OCI-LY1 (cell line): ENCODE results near the gene ITPA.
"Not testable (repeated sequence)": the region's sequence is repeated elsewhere in the genome, so short reads cannot be mapped to it uniquely, and the experiment has no call there.

Source experiments
- H2AFZ ChIP-seq: fragments of 200-600 bp; sonication (generic), shearing (Covaris generic); 2 replicates; pipeline ENCODE4 v1.6.0; 2014; ENCODE audit warnings: antibody characterized with exemption, mild to moderate bottlenecking, low read length
- H3F3A ChIP-seq: fragments of 200-600 bp; sonication (generic), shearing (Covaris generic); 2 replicates; pipeline ENCODE4 v1.6.0; 2014; ENCODE audit warnings: mild to moderate bottlenecking, antibody characterized with exemption, low read length, moderate library complexity; ENCODE audit not compliant: insufficient read depth
- H3K27ac ChIP-seq: fragments of 200-600 bp; sonication (generic); 2 replicates; pipeline ENCODE4 v1.5.1; 2014; ENCODE audit warnings: low read length, mixed run types, mild to moderate bottlenecking, low read depth; ENCODE audit not compliant: poor library complexity, severe bottlenecking
- H3K27me3 ChIP-seq: fragments of 200-600 bp; sonication (generic); 2 replicates; pipeline ENCODE4 v1.6.0; 2014; ENCODE audit warnings: antibody characterized with exemption, mild to moderate bottlenecking, low read length, moderate library complexity; ENCODE audit not compliant: insufficient read depth
- H3K36me3 ChIP-seq: fragments of 200-600 bp; sonication (generic); 2 replicates; pipeline ENCODE4 v1.6.1; 2014; ENCODE audit warnings: mild to moderate bottlenecking, antibody characterized with exemption, low read length, moderate library complexity, mixed read lengths; ENCODE audit not compliant: insufficient read depth
- H3K4me1 ChIP-seq: fragments of 200-600 bp; sonication (generic); 2 replicates; pipeline ENCODE4 v1.5.1; 2014; ENCODE audit warnings: mild to moderate bottlenecking, low read length, moderate library complexity; ENCODE audit not compliant: insufficient read depth, severe bottlenecking
- H3K4me2 ChIP-seq: fragments of 200-600 bp; sonication (generic), shearing (Covaris generic); 2 replicates; pipeline ENCODE4 v1.6.1; 2014; ENCODE audit warnings: low read length
- H3K4me3 ChIP-seq: fragments of 200-600 bp; sonication (generic); 2 replicates; pipeline ENCODE4 v1.5.1; 2014; ENCODE audit warnings: low read length, low read depth, mild to moderate bottlenecking, mixed read lengths; ENCODE audit not compliant: poor library complexity, severe bottlenecking
- H3K79me2 ChIP-seq: fragments of 200-600 bp; shearing (Covaris generic); 2 replicates; pipeline ENCODE4 v1.6.1; 2016; ENCODE audit warnings: mixed run types, low read length, mixed read lengths; ENCODE audit not compliant: insufficient read depth
- H3K9ac ChIP-seq: fragments of 200-600 bp; sonication (generic), shearing (Covaris generic); 2 replicates; pipeline ENCODE4 v1.6.1; 2014; ENCODE audit warnings: mild to moderate bottlenecking, low read length, mixed read lengths
- H3K9me2 ChIP-seq: fragments of 200-600 bp; sonication (generic), shearing (Covaris generic); 2 replicates; pipeline ENCODE4 v1.6.1; 2014; ENCODE audit warnings: low read depth, mild to moderate bottlenecking, low read length, mixed read lengths
- H3K9me3 ChIP-seq: fragments of 200-600 bp; shearing (Covaris generic); 2 replicates; pipeline ENCODE4 v1.6.1; 2014; ENCODE audit warnings: low read length, mixed read lengths
- H4K20me1 ChIP-seq: fragments of 200-600 bp; sonication (generic), shearing (Covaris generic); 2 replicates; pipeline ENCODE4 v1.6.0; 2016; ENCODE audit warnings: mild to moderate bottlenecking, low read length; ENCODE audit not compliant: insufficient read depth
- EZH2 ChIP-seq: fragments of 200-600 bp; sonication (generic), shearing (Covaris generic); IDR thresholded peaks from 2 replicates; pipeline ENCODE4 v1.8.0; 2017; ENCODE audit warnings: borderline replicate concordance, mixed run types, mild to moderate bottlenecking, antibody characterized with exemption, low read length, moderate library complexity, mixed read lengths
- TF ChIP-seq, protein P1 (sequence below): fragments of 200-600 bp; sonication (generic), shearing (Covaris generic); IDR thresholded peaks from 2 replicates; pipeline ENCODE4 v1.5.1; 2017; ENCODE audit warnings: mild to moderate bottlenecking, antibody characterized with exemption, low read length, moderate library complexity, mixed read lengths

Gene ITPA

DNA sequence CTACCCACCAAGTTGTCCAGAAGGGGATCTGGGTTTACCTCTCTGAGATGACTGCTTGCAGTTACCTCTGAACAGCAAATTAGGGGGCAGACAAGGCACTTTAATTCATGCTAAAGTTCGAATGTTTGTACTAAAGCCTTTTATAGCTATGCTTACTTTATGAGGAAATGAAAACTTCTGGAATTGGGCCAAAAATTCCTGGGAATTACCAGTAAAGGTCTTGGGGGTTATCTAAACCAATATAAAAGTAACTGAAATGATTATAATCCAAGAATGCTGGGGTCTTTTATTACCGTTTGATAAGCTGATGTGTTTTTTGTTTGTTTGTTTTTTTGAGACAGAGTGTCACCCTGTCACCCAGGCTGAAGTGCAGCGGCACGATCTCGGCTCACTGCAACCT is 28.0 kb upstream of the ITPA start:
- Histone ChIP-seq H3K4me3 (no peak overlapping the region), H3K9ac (no peak overlapping the region), H3K9me2 (no peaks in the 10 kb centered on the region), H3F3A (no peaks in the 10 kb centered on the region), H3K4me1 (peaks cover 5% of the 10 kb centered on the region), H3K9me3 (no peaks in the 10 kb centered on the region), H4K20me1 (no peaks in the 10 kb centered on the region), H3K36me3 (no peaks in the 10 kb centered on the region; the same call in 1 of the 2 replicates), H3K79me2 (no peaks in the 10 kb centered on the region), H2AFZ (no peak overlapping the region), H3K27ac (no peak overlapping the region), H3K4me2 (no peak overlapping the region), H3K27me3 (no peaks in the 10 kb centered on the region)
- TF ChIP-seq EZH2, result no peak
- TF ChIP-seq, protein P1, sequence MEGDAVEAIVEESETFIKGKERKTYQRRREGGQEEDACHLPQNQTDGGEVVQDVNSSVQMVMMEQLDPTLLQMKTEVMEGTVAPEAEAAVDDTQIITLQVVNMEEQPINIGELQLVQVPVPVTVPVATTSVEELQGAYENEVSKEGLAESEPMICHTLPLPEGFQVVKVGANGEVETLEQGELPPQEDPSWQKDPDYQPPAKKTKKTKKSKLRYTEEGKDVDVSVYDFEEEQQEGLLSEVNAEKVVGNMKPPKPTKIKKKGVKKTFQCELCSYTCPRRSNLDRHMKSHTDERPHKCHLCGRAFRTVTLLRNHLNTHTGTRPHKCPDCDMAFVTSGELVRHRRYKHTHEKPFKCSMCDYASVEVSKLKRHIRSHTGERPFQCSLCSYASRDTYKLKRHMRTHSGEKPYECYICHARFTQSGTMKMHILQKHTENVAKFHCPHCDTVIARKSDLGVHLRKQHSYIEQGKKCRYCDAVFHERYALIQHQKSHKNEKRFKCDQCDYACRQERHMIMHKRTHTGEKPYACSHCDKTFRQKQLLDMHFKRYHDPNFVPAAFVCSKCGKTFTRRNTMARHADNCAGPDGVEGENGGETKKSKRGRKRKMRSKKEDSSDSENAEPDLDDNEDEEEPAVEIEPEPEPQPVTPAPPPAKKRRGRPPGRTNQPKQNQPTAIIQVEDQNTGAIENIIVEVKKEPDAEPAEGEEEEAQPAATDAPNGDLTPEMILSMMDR, result no peak

DNA sequence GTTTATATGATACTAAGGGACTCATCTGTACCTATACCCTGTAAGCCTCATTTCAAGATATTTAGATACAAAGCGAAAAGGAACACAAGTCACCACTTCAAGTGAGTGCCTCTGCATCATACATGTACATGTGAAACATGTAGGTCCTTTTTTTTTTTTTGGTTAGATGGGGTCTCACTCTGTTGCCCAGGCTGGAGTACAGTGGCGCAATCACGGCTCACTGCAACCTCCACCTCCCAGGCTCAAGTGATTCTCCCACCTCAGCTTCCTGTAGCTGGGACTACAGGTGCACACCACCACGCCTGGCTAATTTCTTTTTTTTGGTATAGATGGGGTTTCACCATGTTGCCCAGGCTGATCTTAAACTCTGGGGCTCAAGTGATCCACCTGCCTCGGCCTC is 26.9 kb upstream of the ITPA start:
- H3K9me3 ChIP-seq, H2AFZ ChIP-seq, H3K79me2 ChIP-seq, H3K36me3 ChIP-seq, H3K4me1 ChIP-seq, H4K20me1 ChIP-seq, H3K27ac ChIP-seq, H3K27me3 ChIP-seq, H3F3A ChIP-seq, H3K4me3 ChIP-seq, H3K9me2 ChIP-seq, H3K4me2 ChIP-seq, H3K9ac ChIP-seq: not testable (repeated sequence)

DNA sequence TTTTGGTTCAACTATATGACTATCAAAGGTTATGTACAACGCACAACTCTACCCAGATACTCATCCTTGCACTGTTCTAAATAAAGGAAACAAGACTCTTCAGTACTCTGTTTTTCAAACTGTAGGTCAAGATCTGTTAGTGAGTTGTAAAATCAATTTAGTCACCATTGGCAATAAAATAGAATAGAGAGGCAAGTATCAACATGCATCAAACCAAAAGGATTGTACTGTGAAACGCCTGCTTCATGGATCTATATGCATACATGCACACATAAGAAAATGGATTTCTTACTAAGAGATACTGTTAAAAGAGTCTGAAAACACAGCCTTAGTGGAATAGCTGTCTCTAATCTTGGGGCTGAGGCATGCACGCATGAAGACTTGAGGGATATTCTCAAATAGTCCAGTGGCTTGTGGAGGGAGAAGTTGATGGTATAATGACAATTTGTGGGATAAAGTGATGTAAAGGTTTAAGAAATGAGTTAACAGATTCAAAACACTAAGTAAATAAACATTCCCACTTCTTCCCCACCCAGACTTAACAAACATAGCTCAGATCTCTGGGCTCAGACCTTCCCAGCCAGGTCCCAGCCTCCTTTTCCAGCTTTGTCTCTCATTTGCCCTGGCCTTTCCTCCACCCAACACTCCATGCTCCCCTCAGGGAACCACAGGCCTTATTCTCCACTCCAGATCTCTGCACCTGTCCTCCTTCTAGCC is 25.2 kb upstream of the ITPA start:
- TF ChIP-seq, protein P1, result no peak
- no peak for TF ChIP-seq EZH2
- Histone ChIP-seq H3K9me3 (no peaks in the 10 kb centered on the region), H3K36me3 (peaks cover 3% of the 10 kb centered on the region), H3K4me2 (no peak overlapping the region), H3K27me3 (no peaks in the 10 kb centered on the region), H3K9ac (no peak overlapping the region), H3K4me3 (no peak overlapping the region), H3K79me2 (no peaks in the 10 kb centered on the region), H3K9me2 (no peaks in the 10 kb centered on the region), H3K4me1 (no peaks in the 10 kb centered on the region), H3F3A (no peaks in the 10 kb centered on the region), H2AFZ (no peak overlapping the region), H3K27ac (no peak overlapping the region), H4K20me1 (no peaks in the 10 kb centered on the region)

DNA sequence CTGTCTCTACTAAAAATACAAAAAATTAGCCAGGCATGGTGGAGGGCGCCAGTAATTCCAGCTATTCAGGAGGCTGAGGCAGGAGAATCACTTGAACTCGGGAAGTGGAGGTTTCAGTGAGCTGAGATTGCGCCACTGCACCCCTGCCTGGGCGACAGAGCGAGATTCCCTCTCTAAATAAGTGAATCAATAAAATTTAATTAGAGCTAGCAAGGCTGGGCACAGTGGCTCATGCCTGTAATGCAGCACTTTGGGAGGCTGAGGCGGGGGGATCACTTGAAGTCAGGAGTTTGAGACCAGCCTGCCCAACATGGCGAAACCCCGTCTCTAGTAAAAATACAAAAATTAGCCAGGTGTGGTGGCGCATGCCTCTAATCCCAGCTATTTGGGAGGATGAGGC is 21.4 kb upstream of the ITPA start:
- not testable (repeated sequence) for H3K79me2 ChIP-seq, H4K20me1 ChIP-seq, H3K4me2 ChIP-seq, H3K4me3 ChIP-seq, H3K4me1 ChIP-seq, H3K9ac ChIP-seq, H3K27me3 ChIP-seq, H3K9me3 ChIP-seq, H3K9me2 ChIP-seq, H2AFZ ChIP-seq, H3F3A ChIP-seq, H3K27ac ChIP-seq
- H3K36me3 ChIP-seq, result peaks cover 33% of the 10 kb centered on the region
